RWPE2 (cell line): ENCODE measurements around the gene MRE11.

Experiments
- ATAC-seq: fragments of 200-7000 bp; cut with Tn5 transposase; 3 replicates; pipeline ENCODE4 v1.9.1; 2021; ENCODE audit warnings: low read depth
- DNase-seq: peaks from one replicate; pipeline ENCODE4 v3.0.0-alpha.2; 2020; ENCODE audit warnings: low spot score
- H3K27ac ChIP-seq: fragments of 450-650 bp; 2 replicates; pipeline ENCODE4 v1.5.1; 2017; ENCODE audit warnings: mild to moderate bottlenecking; ENCODE audit not compliant: poor library complexity, severe bottlenecking
- H3K27me3 ChIP-seq: fragments of 250-450 bp; sonication (Bioruptor Pico); 2 replicates; pipeline ENCODE4 v1.5.1; 2021; ENCODE audit warnings: mild to moderate bottlenecking, moderate library complexity; ENCODE audit not compliant: insufficient read depth, poor library complexity, severe bottlenecking
- H3K36me3 ChIP-seq: fragments of 250-450 bp; sonication (Bioruptor Pico); 2 replicates; pipeline ENCODE4 v1.5.1; 2020; ENCODE audit warnings: low read depth, mild to moderate bottlenecking, moderate library complexity
- H3K4me1 ChIP-seq: fragments of 250-450 bp; sonication (Bioruptor Pico); 2 replicates; pipeline ENCODE4 v1.5.1; 2021; ENCODE audit warnings: mild to moderate bottlenecking, moderate library complexity; ENCODE audit not compliant: insufficient read depth, poor library complexity, severe bottlenecking
- H3K4me3 ChIP-seq: fragments of 250-450 bp; sonication (Bioruptor Pico); 2 replicates; pipeline ENCODE4 v1.5.1; 2021; ENCODE audit warnings: mild to moderate bottlenecking, moderate library complexity; ENCODE audit not compliant: severe bottlenecking
- H3K9me3 ChIP-seq: fragments of 250-450 bp; sonication (Bioruptor Pico); 2 replicates; pipeline ENCODE4 v1.5.1; 2021; ENCODE audit warnings: mild to moderate bottlenecking, moderate library complexity; ENCODE audit not compliant: severe bottlenecking
- TF ChIP-seq, protein P1 (sequence below): fragments of 450-650 bp; IDR thresholded peaks from one replicate; pipeline ENCODE4 v1.5.1; 2017; ENCODE audit warnings: mild to moderate bottlenecking, moderate library complexity; ENCODE audit not compliant: poor library complexity, severe bottlenecking

Gene MRE11

DNA sequence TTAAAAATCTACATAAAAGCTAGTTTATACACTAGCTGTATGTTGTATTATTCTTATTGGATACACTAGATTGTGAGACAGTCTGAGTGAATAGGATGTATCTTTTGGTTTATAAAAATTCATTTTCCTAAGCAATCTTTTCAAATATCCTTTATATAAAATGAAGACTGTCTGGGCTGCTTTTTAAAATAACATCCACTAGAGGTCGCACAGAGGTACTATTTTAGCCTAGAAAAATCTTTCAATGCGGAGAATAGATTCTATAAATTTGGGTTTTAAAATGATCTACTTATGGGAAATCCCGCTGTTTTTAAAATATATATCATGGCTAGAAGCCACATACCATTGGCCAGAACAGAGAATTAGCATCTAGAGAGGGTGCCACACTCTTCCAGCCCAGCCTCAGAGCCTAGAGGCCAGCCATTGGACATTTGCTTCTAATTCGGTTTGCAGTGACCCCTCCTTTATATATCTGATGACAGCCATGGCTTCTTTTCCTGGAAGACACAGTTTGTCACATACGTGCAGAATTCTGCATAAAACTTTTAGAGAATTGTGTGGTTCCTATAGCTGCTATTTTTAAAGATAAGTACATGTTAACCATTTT is 25.9 kb upstream of the MRE11 start:
- no peak; the same call in 2 of the 3 replicates for ATAC-seq
- no peak for DNase-seq
- Histone ChIP-seq H3K27me3 (no peaks in the 10 kb centered on the region), H3K4me3 (no peak overlapping the region), H3K4me1 (no peaks in the 10 kb centered on the region), H3K9me3 (no peaks in the 10 kb centered on the region), H3K27ac (no peak overlapping the region), H3K36me3 (no peaks in the 10 kb centered on the region)
- TF ChIP-seq, protein P1, sequence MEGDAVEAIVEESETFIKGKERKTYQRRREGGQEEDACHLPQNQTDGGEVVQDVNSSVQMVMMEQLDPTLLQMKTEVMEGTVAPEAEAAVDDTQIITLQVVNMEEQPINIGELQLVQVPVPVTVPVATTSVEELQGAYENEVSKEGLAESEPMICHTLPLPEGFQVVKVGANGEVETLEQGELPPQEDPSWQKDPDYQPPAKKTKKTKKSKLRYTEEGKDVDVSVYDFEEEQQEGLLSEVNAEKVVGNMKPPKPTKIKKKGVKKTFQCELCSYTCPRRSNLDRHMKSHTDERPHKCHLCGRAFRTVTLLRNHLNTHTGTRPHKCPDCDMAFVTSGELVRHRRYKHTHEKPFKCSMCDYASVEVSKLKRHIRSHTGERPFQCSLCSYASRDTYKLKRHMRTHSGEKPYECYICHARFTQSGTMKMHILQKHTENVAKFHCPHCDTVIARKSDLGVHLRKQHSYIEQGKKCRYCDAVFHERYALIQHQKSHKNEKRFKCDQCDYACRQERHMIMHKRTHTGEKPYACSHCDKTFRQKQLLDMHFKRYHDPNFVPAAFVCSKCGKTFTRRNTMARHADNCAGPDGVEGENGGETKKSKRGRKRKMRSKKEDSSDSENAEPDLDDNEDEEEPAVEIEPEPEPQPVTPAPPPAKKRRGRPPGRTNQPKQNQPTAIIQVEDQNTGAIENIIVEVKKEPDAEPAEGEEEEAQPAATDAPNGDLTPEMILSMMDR, result peak; percentile 92

DNA sequence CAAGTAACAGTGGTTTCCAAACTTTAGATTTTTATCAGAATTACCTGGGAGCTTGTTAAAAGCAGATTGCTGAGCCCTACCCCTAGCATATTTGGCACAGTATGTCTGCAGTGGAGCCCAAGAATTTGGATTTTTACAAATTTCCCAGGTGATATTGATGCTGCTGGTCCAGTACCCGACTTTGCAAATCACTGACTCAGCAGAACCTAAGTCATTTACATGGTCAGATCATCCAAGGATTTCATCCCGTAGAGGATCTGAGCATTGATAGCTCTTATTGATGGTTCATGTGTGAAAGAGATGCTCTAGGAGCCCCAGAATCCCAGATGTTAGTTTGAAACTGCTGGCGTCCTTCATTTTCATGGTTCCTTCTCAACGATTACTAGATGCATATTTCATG is 24.7 kb upstream of the MRE11 start:
- no peaks in the 10 kb centered on the region for H3K36me3 ChIP-seq
- ATAC-seq (no peak), DNase-seq (no peak)
- no peak overlapping the region for H3K27ac ChIP-seq
- TF ChIP-seq, protein P1, result no peak
- H3K9me3 ChIP-seq, result no peaks in the 10 kb centered on the region
- no peak overlapping the region for H3K4me3 ChIP-seq
- H3K4me1 ChIP-seq, result peaks cover 3% of the 10 kb centered on the region
- H3K27me3 ChIP-seq, result no peaks in the 10 kb centered on the region

DNA sequence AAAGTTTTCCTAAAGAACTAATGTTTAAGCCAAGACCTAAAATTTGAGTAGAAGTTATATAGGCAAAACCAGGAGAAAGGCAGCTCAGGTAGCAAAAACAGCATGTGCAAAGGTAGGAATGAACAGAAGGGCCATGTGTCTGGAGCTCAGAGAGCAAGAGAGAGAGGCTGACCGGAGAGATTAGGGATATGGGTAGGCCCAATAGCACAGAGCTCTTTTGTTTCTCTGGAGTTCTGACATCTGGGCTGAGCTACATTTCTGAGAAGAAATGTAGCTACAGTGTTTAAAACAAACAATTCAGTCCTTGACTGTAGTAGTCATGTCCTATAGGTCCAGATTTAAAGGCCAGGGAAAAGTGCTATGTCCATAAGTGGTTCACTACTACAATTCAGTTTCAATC is 23.1 kb upstream of the MRE11 start:
- TF ChIP-seq, protein P1, result no peak
- Histone ChIP-seq H3K4me3 (no peak overlapping the region), H3K4me1 (peaks cover 7% of the 10 kb centered on the region), H3K27ac (no peak overlapping the region), H3K27me3 (no peaks in the 10 kb centered on the region), H3K9me3 (no peaks in the 10 kb centered on the region), H3K36me3 (no peaks in the 10 kb centered on the region)
- DNase-seq (no peak), ATAC-seq (no peak)

DNA sequence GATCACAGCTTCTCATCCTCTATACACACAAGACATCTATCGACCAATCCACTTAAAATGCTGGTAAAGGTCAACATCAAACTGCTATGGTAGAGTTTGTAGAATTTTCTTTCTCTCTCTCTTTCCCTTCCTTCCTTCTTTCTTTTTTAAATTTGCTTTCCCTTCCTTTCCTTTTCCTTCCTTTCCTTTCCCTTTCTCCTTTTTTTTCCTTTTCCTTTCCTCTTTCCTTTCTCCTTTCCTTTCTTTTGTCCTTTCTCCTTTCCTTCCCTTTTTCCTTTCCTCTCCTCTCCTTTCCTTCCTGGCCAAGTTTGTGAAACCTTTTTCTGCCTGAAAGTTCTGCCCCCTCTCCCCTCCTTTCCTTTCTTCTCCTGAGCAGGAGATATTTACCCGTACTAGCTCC is 21.8 kb upstream of the MRE11 start:
- ATAC-seq (no peak), DNase-seq (no peak)
- no peak overlapping the region for H3K4me3 ChIP-seq
- TF ChIP-seq, protein P1, result no peak
- H3K9me3 ChIP-seq, result no peaks in the 10 kb centered on the region
- no peaks in the 10 kb centered on the region for H3K27me3 ChIP-seq
- peaks cover 7% of the 10 kb centered on the region for H3K4me1 ChIP-seq
- H3K36me3 ChIP-seq, result no peaks in the 10 kb centered on the region
- no peak overlapping the region for H3K27ac ChIP-seq

DNA sequence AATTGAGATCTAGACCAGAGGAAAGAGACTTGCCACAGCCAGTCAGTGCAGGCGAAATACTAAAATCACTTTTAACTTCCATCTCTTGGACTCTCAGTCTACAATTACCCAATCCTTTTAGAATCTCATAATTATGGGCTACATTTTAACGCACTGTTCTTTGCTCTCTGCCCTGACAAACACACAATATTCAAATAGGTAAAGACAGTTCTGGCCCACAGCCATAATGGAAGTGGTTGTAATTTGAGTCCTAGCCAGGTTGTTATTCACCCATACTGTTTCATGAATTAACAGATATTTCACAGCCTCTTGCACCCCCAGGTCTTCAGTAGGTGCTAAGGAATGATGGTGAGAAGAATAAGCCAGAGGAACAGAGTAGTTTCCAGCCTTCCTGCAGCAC is 19.4 kb upstream of the MRE11 start:
- TF ChIP-seq, protein P1, result no peak
- Histone ChIP-seq H3K9me3 (no peaks in the 10 kb centered on the region), H3K27ac (no peak overlapping the region), H3K4me1 (peaks cover 7% of the 10 kb centered on the region), H3K4me3 (no peak overlapping the region), H3K27me3 (no peaks in the 10 kb centered on the region), H3K36me3 (no peaks in the 10 kb centered on the region)
- ATAC-seq (peak; percentile 74), DNase-seq (no peak)
